Fibroblast of lung (primary cell): Measurements from ENCODE around the gene KCNN4.

Experiments
- EZH2 ChIP-seq: IDR thresholded peaks from 2 replicates; pipeline ENCODE4 v1.5.1; 2012; ENCODE audit warnings: low read length, control low read depth, mild to moderate bottlenecking; ENCODE audit errors: missing control alignments
- TF ChIP-seq, protein P1 (sequence below), 2 donors: IDR thresholded peaks in 1 of 2; conservative IDR thresholded peaks in 1 of 2; 1 replicate in 1 of 2; 2 replicates in 1 of 2; pipeline ENCODE4 v1.5.1; 2011 to 2012; ENCODE audit warnings: low read length in 2 of 2, control low read depth in 1 of 2, inconsistent platforms in 1 of 2, low read depth in 1 of 2, mild to moderate bottlenecking in 1 of 2

DNA sequence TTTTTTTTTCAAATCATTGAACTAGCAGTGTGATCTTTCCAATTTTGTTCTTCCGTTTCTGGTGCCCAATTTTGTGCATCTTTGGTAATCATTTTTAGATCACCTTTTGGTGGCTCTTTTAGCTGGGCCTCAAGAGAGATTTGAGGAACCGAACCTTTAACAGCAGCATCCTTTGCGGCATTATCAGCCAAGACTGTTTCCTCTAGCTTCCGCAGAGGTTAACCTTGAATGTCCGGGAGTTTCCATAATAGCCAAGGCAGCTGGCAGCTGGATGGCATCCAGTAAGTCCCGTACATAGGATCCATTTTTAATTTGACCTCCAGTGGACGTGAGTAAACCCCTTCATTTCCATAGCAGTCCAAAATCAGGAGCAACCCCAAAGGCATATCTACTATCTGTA, 55.3 kb downstream of the KCNN4 start:
- TF ChIP-seq, protein P1, sequence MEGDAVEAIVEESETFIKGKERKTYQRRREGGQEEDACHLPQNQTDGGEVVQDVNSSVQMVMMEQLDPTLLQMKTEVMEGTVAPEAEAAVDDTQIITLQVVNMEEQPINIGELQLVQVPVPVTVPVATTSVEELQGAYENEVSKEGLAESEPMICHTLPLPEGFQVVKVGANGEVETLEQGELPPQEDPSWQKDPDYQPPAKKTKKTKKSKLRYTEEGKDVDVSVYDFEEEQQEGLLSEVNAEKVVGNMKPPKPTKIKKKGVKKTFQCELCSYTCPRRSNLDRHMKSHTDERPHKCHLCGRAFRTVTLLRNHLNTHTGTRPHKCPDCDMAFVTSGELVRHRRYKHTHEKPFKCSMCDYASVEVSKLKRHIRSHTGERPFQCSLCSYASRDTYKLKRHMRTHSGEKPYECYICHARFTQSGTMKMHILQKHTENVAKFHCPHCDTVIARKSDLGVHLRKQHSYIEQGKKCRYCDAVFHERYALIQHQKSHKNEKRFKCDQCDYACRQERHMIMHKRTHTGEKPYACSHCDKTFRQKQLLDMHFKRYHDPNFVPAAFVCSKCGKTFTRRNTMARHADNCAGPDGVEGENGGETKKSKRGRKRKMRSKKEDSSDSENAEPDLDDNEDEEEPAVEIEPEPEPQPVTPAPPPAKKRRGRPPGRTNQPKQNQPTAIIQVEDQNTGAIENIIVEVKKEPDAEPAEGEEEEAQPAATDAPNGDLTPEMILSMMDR (conservative IDR thresholded peaks at IDR 0.05 in 1 of 2, IDR thresholded peaks at IDR 0.05 in 1 of 2; ENCODE audit: low read depth in 1 of 2, low read length in 2 of 2) = no peak
- TF ChIP-seq EZH2 = no peak
